NCI-H345 (cell line): ENCODE measurements around the gene CCDC63.

Source experiments
- DNase-seq: peaks from one replicate; lab custom pipeline; 2025; lab: John Stamatoyannopoulos, UW

CCDC63 gene

DNA sequence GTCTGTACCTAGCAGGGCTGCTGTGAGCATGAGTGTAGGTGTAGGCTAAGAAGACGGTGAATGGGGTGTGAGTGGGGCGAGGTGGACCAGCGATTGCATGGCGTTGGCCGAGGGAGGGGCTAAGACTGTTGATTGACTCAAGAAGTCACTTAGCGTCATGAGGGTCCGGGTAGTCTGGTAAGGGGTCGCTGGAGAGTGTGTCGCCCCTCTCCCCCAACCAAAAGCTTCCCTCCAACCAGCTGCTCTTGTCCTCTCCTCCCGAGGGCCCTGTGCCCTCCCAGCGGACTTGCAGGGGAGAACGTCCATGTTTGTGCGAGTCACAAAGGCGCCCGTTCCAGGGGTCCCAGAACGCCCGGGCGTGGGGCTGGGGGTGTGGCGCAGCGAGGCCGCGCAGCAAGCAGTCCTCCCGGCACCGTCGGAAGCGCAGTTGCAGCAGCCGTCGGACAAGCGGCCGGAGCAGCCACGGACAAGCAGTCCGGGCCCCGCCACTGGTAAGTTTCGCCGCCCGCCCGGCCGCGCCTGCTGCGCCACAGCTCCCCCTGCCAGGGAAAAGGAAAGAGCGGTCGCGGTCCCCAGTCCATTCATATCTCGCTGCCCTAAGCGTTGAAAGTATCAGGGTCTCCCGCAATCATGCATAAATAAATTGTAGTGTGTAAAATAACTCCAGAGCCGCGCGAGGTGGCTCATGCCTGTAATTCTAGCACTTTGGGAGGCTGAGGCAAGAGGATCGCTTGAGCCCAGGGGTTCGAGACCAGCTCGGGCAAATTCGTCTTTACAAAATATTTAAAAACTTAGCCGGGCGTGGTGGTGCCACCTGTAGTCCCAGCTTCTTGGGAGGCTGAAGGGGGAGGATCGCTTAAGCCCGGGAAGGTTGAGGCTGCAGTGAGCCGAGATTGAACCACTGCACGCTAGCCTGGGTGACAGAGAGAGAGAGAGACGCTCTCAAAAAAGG, at the start of gene CCDC63:
TSS of gene CCDC63 (plus strand) at position 373 of the 952 bp plus-strand sequence. CDS start 5,968 bp downstream, outside the sequence.
- DNase-seq = peak; percentile 39

DNA sequence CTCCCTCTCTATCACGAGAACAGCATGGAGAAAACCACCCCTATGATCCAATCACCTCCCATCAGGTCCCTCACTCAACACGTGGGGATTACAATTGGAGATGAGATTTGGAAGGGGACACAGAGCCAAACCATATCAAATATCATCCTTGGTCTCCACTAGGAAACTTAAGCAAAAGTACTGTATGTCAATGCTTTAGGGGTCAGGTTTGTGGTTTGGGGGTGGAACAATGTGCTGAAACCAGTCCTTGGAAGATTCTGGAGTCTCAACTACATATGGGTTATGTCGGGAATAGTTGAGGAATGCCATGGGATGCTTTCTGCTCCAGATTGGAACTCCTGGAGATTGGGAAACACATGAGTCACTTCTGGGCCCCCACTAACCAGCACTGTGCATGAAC, 48.3 kb upstream of the CCDC63 start:
- no peak for DNase-seq

DNA sequence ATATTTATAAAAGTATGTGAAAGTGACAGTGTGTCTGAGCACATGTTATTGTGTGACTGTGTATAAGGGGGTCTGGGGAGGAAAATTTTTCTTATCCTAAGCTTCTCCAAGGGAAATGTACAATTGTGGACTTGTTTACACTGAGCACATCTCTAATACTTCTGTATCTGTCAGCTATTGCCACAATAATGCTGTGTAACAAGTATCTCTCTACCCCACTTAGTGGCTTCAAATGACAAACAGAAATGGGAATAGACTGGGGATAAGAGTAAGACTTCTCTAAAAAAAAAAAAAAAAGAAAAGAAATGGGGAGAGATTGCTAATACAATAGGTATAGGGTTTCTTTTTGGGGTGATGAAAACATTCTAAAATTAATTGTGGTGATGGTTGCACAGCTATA, 44.3 kb upstream of the CCDC63 start:
- DNase-seq = no peak

DNA sequence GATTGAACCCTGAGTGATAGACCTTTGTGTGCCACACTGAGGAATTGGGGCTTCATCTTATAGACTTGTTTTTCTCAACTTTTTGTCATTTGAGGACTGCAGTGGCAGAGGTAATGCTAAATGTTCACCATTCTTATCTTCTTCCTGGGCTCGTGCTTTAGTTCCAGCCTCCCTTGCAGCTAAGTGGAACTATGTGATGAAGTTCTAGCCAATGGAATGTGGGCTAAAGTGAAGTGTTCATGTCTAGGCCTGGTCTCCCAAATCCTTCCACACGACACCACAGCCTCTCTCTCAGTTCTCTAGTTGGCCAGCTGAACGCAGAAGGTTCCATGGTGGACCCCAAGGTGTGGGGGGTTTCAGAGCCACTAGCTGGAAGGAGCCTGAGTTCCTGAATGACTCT, 42.4 kb upstream of the CCDC63 start:
- DNase-seq = no peak

DNA sequence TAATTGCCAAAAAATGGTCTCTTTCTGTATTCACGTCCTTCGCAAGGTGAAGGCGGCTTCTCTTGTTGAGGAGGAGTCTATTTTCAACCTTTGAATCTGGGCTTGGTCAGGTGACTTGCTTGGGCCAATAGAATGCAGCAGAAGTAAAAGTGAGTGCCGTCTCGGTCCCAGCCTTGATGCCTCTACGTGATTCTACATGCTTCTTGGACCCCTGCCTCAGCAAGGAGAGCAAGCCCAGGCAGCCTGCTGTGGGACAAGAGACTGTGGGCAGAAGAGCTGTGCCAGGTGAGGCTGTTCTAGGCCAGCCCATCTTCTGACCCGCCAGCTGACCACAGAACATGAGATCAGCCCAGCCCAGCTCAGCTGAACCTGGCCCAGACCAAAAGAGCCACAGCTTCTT, 39.1 kb upstream of the CCDC63 start:
- DNase-seq = no peak

DNA sequence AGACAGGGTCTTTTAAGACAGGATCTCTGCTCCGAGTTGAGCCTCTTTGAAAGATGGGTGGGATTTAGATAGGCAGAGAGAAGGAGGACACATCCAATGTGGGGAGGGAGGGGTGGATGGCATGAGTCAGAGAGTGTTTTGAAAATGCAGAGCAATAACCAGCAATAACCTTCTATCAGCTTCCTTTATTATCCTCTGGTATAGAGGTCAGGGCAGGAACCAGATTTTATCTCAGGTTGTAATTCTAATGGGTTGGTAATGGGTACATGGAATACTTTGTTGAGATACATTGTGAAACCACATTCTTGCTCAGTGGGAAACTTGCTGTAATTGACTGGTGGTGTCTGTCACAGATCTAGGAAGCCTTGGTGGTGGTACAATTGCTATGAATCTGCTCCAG, 37.6 kb upstream of the CCDC63 start:
- DNase-seq = no peak

DNA sequence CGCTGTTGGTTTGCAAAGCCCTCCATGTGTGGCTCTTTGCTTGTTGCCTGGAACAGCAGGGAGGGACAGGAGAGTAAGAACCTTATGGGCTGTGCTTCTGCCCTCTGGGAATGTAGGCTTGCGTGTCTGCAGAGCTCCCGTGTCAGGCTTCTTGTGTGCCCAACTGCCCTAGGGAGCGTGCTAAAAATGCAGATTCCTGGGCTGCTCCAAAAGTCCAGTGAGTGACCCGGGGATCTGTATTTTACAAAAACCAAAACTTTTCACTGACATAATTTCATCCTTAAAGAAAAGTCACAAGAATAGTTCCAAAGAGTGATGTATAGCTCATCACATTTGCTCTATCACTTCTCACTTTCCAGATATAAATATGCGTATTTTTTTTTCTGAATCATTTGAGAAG, 34.8 kb upstream of the CCDC63 start:
- DNase-seq = no peak

DNA sequence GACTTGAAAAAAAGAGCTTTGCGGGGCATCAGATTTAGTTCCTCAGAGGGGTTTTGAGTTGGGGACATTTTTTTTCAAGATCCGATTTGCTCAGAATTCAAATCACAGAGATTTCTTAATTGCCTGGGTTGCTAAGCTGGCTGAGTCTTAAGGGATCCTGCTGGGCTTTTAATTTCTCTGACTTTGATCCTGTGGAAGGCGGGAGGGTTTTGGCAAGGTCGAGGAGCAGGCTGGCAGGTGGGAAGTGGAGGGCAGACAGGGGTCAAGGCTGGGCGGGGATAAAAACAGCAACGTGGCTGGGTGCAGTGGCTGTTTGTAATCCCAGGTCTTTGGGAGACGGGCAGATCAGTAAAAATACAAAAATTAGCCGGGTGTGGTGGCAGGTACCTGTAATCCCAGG, 33.5 kb upstream of the CCDC63 start:
- no peak for DNase-seq

DNA sequence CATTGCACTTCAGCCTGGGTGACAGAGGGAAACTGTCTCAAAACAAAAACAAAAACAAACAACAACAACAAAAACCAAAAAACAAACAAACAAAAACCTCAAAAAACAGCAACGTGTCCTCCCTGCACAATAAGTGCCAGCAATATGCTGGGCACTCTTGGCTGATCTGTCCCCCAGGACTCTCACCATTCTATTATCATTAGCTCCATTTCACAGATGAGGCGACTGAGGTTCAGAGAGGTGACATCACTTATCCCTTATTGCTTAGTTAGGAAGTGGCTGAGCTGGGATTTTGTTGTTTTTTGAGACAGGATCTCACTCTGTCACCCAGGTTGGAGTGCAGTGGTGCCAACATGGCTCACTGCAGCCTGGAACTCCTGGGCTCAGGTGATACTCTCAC, 33.0 kb upstream of the CCDC63 start:
- no peak for DNase-seq

DNA sequence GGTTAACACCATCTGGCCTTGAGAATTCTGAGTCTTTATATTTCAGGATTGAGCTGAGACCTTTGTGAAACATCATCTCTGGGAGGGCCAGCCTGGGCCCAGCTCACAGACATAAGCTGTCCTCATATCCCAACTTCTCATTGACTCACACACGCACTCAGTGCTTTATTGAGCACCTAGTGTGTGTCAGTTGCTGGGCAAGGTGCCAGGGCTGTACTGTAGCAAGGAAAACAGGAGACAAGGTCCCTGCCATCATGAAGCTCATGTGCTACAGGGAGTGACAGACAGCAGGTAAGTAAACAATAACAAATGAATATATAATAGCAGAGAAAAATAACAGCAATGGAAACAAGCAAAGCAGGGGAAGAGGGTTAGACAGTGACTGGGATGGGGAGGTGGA, 30.5 kb upstream of the CCDC63 start:
- DNase-seq = no peak

DNA sequence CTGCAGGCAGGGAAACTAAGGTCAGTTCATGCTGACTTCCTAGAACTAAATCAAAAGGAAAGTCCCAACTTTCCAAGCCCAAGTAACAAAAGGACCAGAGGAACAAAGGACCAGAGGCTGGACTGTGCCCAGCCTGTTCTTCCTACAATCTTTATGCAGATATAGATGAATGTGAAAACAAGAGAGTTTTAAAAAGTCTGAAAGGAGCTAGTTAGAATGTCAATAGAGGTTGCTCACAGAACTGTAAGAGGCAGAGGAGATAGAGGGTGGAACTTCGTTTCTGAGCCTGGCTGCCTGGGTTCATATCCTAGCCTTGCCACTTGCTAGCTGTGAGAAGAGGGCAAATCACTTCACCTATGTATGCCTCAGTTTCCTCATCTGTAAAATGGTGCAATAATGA, 30.0 kb upstream of the CCDC63 start:
- no peak for DNase-seq

DNA sequence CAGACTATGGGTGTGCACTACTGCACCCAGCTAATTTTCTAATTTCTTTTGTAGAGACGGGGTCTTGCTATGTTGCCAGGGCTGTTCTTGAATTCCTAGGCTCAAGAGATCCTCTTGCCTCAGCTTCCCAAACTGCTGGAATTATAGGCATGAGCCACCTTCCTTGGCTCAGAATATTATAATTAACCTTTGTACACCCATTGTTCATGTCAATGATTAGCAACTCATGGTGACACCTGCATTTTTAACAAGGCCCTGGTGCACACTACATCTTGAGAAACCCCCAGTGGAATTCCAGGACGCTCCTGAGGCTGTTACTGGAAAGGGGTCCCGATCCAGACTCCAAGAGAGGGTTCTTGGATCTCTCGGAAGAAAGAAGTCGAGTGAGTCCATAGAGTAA, 28.3 kb upstream of the CCDC63 start:
- DNase-seq = no peak

DNA sequence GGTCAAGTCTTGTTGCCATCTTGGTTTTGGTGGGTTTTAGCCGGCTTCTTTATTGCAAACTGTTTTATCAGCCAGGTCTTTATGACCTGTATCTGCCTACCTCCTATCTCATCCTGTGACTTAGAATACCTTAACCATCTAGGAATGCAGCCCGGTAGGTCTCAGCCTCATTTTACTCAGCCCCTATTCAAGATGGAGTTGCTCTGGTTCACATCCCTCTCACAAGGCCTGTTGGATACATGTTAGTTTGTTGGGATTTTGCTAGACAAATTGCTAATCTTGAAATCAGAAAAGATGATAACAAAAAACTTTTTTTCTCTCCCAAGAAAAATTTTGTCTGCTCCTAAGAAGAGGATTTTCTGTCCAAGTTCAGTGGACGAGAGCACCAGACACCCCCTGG, 27.6 kb upstream of the CCDC63 start:
- no peak for DNase-seq

DNA sequence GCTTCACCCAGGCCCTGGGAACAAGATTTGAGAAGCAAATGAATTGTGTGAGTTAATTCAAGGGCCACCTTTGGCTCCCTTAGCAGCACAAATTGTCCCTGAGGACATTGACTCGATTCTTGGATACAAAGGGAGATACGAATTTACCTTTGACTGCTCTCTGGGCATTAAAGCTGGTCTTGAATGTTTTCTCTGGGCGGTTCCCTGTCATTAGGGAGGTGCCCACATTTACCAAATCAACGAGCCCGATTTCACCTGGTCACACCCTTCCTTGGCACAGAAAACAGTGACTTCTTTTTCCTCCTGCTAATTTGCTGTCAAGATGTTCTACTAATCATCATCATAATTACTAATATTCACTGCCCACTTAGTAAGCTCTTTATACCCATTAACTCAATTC, 27.1 kb upstream of the CCDC63 start:
- DNase-seq = no peak

DNA sequence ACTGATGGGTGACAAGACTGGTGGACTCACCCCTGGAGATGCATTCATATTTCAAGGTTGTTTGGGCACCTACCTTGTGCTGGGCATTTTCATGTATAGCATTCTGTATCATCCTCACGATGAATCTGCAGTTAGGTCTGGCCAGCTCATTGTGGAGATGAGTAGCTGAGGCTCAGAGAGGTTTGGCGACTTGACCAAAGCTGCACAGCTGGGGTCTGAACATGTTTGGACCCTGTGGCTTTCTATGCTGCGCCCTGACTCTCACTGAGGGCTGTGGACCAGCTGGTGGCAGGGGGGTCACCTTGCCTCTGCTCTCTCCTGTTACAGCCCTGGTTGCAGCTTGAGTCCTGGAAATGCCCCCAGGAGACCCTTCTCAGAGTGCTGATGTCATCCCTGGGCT, 24.9 kb upstream of the CCDC63 start:
- DNase-seq = no peak

DNA sequence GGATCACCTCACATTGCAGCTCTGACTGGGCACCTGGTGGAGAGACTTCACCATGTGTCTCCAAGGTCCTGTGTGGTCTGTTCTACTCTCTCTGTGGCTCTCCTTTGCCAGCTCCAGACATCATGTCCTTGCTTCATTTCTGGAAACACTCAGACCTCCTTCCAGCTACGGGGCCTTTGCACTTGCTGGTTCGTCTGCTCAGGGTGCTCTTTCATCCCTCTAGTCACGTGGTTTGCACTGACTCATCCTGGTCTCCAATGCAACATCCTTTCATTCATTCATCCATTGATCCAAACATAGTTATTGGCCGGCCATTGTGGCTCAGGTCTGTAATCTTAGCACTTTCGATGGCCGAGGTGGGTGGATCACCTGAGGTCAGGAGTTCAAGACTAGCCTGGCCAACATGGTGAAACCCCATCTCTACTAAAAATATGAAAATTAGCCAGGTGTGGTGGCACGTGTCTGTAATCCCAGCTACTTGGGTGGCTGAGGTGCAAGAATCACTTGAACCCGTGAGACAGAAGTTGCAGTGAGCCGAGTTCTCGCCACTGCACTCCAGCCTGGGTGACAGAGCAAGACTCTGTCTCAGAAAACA, 23.9 kb upstream of the CCDC63 start:
- no peak for DNase-seq

DNA sequence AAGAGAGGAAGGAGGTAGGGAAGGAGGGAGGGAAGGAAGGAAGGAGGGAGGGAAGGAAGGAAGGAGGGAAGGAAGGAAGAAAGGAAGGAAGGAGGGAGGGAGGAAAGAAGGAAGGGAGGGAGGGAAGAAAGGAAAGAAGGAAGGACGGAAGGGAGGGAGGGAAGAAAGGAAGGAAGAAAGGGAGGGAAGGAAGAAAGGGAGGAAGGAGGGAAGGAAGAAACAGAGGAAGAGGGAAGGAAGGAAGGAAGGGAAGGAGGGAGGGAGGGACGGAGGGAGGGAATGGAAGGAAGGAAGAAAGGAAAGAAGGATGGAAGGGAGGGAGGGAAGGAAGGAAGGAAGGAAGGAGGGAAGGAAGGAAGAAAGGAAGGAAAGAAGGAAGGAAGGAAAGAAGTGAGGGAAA, 22.4 kb upstream of the CCDC63 start:
- no peak for DNase-seq

DNA sequence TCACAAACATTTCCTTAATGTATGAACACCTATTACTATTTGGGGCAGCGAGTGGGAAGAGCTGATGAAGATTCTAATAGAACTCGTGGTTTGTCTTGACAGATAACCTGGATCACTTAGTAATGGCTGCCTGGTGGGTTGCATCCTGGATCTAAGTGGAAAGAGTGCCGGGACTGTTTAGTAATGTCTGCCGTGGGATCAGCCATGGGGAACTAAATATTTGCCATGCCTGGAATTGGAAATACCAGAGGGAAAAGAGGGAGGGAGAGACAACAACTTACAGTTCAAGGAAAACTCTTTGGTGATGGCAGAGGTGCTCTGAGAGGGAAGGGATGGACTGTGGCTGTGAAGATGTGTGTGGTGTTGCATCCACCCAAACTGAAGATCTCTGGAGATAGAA, 21.3 kb upstream of the CCDC63 start:
- no peak for DNase-seq

DNA sequence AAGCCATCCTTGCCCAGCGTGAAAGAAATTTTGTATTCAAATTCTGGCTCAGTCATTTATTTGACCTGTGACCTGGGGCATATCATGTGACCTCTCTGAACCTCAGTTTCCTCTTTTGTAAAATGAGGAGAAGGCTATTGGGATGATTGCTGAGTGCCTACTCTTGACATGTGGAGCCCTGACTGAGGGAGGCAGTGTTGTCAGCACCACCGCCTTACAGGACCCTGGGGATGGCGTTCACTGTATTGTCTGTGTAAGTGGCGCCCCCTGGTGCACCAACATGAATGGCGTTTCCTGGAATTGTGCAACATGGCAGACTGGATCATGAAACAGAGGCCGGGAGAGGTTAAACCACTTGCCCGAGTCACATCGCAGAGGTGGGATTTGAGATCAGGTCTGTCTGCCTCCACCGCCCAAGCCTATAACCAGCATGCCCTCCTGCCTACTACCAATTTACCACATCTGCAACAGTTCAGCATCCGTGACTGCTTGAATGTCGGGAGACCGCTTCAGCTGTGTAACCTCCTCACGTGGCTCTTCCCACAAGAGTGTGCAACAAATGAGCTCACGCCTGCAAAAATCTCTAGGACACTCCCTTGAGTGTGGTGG, 20.1 kb upstream of the CCDC63 start:
- peak; percentile 81 for DNase-seq

DNA sequence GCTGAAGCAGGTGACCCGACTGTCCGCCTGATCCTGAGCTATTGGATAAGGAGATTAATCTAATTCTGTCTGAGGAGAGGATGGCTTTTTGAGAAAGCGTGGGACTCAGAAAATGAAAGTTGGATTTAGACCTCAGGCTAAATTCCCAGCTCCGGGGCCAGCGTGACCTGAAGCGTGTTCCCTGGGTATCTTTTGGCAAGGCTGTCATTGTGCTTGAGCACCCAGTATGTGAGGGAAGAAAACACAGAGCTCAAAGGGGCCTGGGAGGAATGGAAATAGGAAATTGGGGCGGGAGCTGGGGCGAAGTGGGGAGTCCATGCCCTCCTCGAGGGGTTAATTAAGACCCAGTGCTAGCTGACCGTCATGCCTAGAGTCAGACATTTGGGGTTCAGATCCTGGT, 17.5 kb upstream of the CCDC63 start:
- DNase-seq = no peak

DNA sequence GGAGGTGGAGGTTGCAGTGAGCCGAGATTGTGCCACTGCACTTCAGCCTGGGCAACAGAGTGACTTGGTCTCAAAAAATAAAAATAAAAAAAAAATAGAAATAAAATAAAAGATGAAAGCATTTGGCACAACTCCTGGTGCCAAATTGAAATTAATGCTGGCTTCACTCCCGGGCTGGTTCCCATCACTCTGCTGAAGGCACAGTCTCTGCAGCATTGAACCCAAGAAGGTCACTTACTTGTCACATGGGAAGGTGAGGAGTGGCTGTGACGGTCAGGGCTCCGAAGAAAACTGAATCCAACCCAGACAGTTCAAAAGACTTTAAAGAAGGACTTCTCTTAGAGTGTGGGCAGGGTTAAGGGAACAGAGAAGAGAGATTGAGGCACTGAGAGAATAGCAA, 10.5 kb upstream of the CCDC63 start:
- DNase-seq = no peak

DNA sequence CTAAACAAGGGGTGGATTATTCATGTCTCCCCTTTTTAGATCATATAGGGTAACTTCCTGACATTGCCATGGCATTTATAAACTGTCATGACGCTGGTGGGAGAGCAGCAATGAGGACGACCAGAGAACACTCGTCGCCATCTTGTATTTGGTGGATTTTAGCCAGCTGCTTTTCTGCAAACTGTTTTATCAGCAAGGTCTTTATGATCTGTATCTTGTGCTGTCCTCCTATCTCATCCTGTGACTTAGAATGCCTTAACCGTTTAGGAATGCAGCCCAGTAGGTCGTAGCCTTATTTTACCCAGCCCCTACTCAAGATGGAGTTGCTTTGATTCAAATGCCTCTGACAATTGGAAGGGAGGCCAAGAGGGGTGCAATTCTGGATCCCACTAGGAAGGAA, 5.8 kb upstream of the CCDC63 start:
- DNase-seq = no peak

DNA sequence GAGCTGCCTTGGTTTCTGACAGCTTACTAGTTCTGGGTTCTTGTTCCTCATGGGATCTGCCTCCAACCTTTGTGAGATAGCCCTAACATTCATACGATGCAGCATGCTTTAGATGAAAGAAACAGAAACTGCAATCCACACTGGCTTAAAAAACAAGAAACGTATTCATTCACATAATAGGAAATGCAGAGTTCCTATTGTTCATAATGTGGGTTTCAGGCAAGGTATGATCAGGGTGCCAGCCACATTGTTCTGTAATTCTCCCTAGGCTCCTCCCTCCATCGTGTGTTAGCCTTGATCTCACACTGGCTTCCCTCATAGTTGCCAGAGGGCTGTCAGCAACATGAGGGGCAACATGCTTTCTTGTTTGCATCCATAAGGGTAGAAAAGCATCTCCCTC, 2.7 kb upstream of the CCDC63 start:
- DNase-seq = no peak
